GM12873 (cell line): ENCODE measurements around the gene MEF2B.

ENCODE experiments used
- TF ChIP-seq, protein P1 (sequence below): IDR thresholded peaks from 2 replicates; pipeline ENCODE4 v1.5.1; 2012; ENCODE audit warnings: low read depth, mild to moderate bottlenecking, moderate library complexity, low read length, control low read depth; ENCODE audit not compliant: insufficient read depth; ENCODE audit errors: missing control alignments

Gene MEF2B

DNA sequence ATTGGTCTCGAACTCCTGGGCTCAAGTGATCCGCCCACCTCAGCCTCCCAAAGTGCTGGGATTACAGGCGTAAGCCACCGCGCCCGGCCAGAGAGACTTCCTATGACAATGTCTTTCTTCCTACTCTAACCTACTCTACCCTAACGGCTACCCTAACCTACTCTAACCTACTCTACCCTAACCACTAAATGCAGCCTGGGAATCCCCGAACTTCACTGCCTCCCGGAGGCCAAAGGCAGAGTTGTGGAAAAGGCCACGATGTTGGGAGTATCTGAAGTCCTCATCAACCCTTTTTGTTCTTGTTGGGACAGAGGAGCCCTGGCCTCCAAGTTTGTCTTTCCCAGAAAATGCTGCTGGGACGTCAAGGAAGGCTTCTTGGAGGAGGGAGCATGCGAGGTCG, 34.1 kb upstream of the MEF2B start:
- TF ChIP-seq, protein P1, sequence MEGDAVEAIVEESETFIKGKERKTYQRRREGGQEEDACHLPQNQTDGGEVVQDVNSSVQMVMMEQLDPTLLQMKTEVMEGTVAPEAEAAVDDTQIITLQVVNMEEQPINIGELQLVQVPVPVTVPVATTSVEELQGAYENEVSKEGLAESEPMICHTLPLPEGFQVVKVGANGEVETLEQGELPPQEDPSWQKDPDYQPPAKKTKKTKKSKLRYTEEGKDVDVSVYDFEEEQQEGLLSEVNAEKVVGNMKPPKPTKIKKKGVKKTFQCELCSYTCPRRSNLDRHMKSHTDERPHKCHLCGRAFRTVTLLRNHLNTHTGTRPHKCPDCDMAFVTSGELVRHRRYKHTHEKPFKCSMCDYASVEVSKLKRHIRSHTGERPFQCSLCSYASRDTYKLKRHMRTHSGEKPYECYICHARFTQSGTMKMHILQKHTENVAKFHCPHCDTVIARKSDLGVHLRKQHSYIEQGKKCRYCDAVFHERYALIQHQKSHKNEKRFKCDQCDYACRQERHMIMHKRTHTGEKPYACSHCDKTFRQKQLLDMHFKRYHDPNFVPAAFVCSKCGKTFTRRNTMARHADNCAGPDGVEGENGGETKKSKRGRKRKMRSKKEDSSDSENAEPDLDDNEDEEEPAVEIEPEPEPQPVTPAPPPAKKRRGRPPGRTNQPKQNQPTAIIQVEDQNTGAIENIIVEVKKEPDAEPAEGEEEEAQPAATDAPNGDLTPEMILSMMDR = peak; percentile 13

DNA sequence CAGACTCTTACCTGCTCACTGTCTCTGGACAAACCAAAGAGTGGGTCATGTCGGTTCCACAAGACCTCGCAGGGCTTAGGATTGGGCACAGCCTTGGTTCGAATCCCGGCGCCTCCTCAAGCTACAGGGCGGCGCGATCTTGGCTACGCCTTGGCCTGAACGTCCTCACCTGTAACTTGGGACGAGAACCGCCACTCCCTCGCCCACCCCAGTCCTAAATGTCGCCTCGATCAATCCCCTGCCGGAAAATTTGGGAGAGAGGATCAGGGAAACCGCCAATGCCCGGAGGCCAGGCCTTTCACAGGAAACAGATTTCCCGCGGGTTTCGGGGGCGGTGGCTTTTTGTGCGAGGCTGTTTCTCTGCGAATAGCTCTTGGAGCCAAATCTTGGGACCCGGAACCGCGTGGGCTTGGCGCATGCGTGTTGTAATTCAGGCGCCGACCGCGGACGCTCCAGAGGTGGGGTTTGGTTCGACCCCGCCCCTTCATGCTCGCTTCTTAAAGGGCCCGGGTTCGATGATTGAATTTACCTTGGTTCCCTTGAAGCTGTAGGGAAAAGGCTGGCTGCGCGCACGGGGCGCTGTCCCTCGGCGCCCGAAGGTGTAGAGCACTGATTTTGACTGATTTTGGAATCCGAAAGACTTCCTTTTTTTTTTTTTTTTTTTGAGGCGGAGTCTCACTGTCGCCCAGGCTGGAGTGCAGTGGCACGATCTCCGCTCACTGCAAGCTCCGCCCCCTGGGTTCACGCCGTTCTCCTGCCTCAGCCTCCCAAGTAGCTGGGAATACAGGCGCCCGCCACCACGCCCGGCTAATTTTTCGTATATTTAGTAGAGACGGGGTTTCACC, 33.2 kb upstream of the MEF2B start, which contains the start of gene NR2C2AP:
Gene NR2C2AP, minus strand, starts transcription at position 403 of the 845 bp plus-strand sequence. Its CDS starts 354 bp downstream, at position 49.
- TF ChIP-seq, protein P1 = no peak

DNA sequence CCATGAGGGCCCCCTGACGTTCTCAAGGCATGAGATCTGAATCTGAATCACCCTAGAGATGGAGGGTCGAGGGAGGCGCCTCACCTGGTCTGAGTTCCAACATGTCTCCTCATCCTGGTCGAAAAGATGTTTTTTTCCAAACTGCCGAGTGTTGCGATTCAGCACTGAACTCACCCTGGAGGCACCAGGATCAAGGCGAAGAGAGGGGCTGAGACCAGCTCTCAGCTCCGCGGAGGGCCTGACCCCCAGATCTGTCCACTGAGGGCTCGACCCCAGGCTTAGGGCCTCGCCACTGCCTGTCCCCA, 32.6 kb upstream of the MEF2B start:
- TF ChIP-seq, protein P1 = no peak

DNA sequence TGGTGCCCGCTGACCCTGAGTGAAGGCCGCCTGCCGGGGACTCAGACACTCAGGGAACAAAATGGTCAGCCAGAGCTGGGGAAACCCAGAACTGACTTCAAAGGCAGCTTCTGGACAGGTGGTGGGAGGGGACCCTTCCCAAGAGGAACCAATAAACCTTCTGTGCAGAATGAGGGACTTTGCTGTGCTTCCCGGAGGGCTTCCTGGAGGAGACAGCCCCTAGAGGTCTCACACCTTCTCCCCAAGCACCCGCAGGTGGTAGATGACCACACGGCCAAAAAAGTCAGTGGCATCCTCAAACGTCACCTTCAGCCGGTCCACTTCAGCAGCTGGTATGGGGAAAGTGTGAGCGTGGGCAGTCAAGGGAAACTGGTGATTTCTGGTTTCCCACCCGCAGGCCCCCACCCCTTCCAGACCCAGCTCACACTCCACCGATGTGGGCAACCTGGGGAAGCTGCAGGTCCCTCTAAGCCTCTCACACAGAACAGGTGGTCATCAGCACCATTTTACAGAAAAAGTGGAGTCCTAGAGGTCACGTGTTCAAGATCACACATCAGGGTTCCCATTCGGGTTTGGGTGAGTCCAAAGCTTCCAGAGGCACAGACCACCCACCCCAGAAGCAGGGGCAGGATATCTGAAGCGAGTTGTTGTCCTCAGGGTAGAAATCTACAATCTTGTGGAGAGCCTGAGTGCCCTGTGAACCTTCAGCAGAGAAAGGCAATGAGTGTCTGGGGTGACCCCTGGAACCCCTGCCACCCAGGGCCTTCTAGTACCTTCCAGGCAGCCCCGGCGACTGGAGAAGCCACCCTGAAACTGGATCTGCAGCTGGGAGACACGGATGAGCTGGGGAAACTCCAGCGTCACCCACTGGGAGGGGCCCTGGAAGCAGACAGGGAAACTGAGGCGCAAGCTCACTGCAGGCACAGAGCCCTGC, 31.9 kb upstream of the MEF2B start:
- TF ChIP-seq, protein P1 = no peak

DNA sequence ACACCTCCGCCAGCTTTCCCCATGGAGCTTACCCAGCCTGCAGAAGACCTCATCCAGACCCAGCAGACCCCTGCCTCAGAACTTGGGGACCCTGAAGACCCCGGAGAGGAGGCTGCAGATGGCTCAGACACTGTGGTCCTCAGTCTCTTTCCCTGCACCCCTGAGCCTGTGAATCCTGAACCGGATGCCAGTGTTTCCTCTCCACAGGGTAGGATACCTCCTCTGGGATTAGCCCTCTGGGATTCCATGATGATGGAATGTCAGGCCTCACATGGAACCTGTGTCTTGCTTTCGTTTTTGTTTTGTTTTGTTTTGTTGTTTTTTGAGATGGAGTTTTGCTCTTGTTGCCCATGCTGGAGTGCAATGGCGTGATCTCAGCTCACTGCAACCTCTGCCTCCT, 23.9 kb upstream of the MEF2B start:
- TF ChIP-seq, protein P1 = no peak

DNA sequence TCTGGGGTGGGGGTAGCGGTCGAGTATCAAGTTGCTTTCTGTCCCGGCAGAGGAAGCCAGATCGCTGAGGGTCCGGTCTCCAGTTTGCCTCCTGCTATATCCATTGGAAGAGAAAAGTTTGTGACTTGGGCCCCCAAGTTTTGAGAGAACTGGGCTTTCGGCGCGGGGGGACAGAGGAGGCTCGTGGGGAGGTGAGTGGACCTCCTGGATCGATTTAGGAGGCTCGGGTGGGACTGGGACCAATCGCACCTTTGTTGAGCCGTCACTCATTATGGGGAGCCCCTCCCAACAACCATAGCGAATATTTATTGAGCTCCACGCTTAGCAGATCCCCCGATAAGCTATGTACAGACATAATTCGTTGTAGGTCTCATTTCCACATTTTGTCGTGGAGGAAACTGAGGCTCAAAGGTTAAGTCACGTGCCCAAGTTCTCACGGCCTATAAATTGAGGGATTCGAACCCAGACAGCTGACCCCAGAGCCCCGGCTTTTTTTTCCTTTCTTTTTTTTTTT, 22.9 kb upstream of the MEF2B start:
- TF ChIP-seq, protein P1 = no peak
